GM23338 (cell line): ENCODE measurements around the gene ZBTB7C. TPM values are rescaled to one million over a fixed set of nuclear protein-coding genes. Genes with fewer than 3 reads are reported as not detected.

ENCODE experiments used
- ATAC-seq: fragments of 200-7000 bp; cut with Tn5 transposase; 3 replicates; pipeline ENCODE4 v1.9.1; 2020
- DNase-seq: peaks from one replicate; pipeline ENCODE4 v3.0.0-alpha.2; 2015; ENCODE audit warnings: low spot score
- H2AFZ ChIP-seq: fragments of 200-600 bp; sonication (generic); 2 replicates; pipeline ENCODE4 v1.8.0; 2016; ENCODE audit warnings: antibody characterized with exemption, mild to moderate bottlenecking, moderate library complexity
- H3F3A ChIP-seq: fragments of 200-600 bp; sonication (generic); replicated peaks from 2 replicates; pipeline ENCODE4 v1.8.0; 2017; ENCODE audit warnings: antibody characterized with exemption, mixed run types, low read depth
- H3K27ac ChIP-seq: fragments of 200-600 bp; sonication (generic); 2 replicates; pipeline ENCODE4 v1.6.1; 2016; ENCODE audit warnings: low read depth
- H3K27me3 ChIP-seq: fragments of 200-600 bp; sonication (generic); 2 replicates; pipeline ENCODE4 v1.8.0; 2016; ENCODE audit warnings: mild to moderate bottlenecking, mixed run types, moderate library complexity; ENCODE audit not compliant: insufficient read depth
- H3K36me3 ChIP-seq: fragments of 200-600 bp; sonication (generic); 2 replicates; pipeline ENCODE4 v1.8.0; 2016; ENCODE audit warnings: mild to moderate bottlenecking; ENCODE audit not compliant: insufficient read depth
- H3K4me1 ChIP-seq: fragments of 200-600 bp; sonication (generic); 2 replicates; pipeline ENCODE4 v1.8.0; 2016; ENCODE audit warnings: mild to moderate bottlenecking, moderate library complexity; ENCODE audit not compliant: insufficient read depth
- H3K4me2 ChIP-seq: fragments of 200-600 bp; sonication (generic); 2 replicates; pipeline ENCODE4 v1.7.1; 2017; ENCODE audit warnings: mixed run types
- H3K4me3 ChIP-seq: fragments of 200-600 bp; sonication (generic); 2 replicates; pipeline ENCODE4 v1.6.1; 2016; ENCODE audit warnings: mixed run types
- H3K79me2 ChIP-seq: fragments of 200-600 bp; sonication (generic); replicated peaks from 2 replicates; pipeline ENCODE4 v1.8.0; 2017; ENCODE audit warnings: mild to moderate bottlenecking; ENCODE audit not compliant: insufficient read depth
- H3K9me2 ChIP-seq: fragments of 200-600 bp; sonication (generic); 2 replicates; pipeline ENCODE4 v1.8.0; 2017; ENCODE audit not compliant: insufficient read depth
- H4K20me1 ChIP-seq: fragments of 200-600 bp; sonication (generic); replicated peaks from 2 replicates; pipeline ENCODE4 v1.8.0; 2017; ENCODE audit warnings: mild to moderate bottlenecking; ENCODE audit not compliant: insufficient read depth
- H3K27ac Mint-ChIP-seq: 2 replicates; pipeline ENCODE4 v1.8.0; 2020; ENCODE audit warnings: inconsistent platforms, mild to moderate bottlenecking, moderate library complexity, mixed read lengths
- H3K27me3 Mint-ChIP-seq: 3 replicates; pipeline ENCODE4 v1.8.0; 2022; ENCODE audit warnings: low read depth, mild to moderate bottlenecking, moderate library complexity, mixed read lengths, inconsistent platforms; ENCODE audit not compliant: insufficient read depth, poor library complexity
- H3K36me3 Mint-ChIP-seq: 3 replicates; pipeline ENCODE4 v1.8.0; 2021; ENCODE audit warnings: low read depth, mild to moderate bottlenecking, inconsistent platforms, moderate library complexity, mixed read lengths
- H3K4me1 Mint-ChIP-seq: 3 replicates; pipeline ENCODE4 v1.8.0; 2020; ENCODE audit warnings: mild to moderate bottlenecking, inconsistent platforms, mixed read lengths
- H3K4me3 Mint-ChIP-seq: 3 replicates; pipeline ENCODE4 v1.8.0; 2021; ENCODE audit warnings: moderate library complexity, mild to moderate bottlenecking, inconsistent platforms, mixed read lengths
- H3K9me3 Mint-ChIP-seq: 3 replicates; pipeline ENCODE4 v1.8.0; 2020; ENCODE audit warnings: moderate library complexity, mild to moderate bottlenecking, inconsistent platforms, mixed read lengths
- polyA plus RNA-seq: library from polyadenylated mRNA; unstranded; fragments of >200 nt; fragmentation: Nextera tagmentation; extraction: Ambion mirVana; gene quantifications from 2 replicates; pipeline ENCODE4 v1.2.1, GENCODE V29; 2016
- small RNA-seq: library from RNA; depleted of rRNA; stranded (forward); fragments of <200 nt; gene quantifications from one replicate; pipeline ENCODE3, GENCODE V24; 2014; ENCODE audit warnings: low replicate concordance
- total RNA-seq: library from RNA; depleted of rRNA; stranded (reverse); fragments of >200 nt; shearing (Covaris generic); gene quantifications from 2 replicates; pipeline ENCODE4 v1.2.3, GENCODE V29; 2014; rRNA removed
- TF ChIP-seq, protein P1 (sequence below), 2 experiments: fragments of 200-600 bp in 1 of 2; sonication (generic) in 1 of 2; conservative IDR thresholded peaks; 2 replicates each; pipeline versions ENCODE4 v1.5.1 to v1.6.1; 2016 to 2017; ENCODE audit warnings: antibody characterized with exemption in 2 of 2, low read depth in 2 of 2, mild to moderate bottlenecking in 2 of 2, moderate library complexity in 1 of 2

The ZBTB7C gene
- total and polyA plus RNA-seq, 2 experiments from 2014 or later: 0.03 to 0.14 TPM

DNA sequence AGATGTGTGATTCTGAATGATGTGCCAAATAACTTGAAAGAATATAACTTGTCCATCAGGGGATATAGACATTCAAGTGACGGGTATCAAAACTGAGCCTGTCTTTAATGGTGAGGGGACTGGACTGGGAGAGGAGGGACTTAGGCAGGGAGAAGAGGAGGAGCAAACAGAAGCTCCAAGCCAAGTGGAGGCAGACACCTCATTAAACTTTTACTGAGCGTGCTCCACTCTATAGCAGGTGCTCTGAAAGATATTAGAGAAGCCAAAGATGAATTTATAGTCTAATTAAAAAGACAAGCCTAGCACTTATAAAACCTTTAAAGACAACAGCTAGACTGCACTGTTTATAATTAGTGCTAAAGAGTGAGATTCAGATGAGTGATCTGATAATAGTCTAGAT is 431.0 kb downstream of the ZBTB7C start:
- H3F3A ChIP-seq: no peaks in the 10 kb centered on the region
- no peaks in the 10 kb centered on the region for H3K79me2 ChIP-seq
- no peaks in the 10 kb centered on the region for H3K27me3 ChIP-seq
- Mint-ChIP-seq H3K4me1 (peaks cover 49% of the 10 kb centered on the region), H3K27me3 (peaks cover 2% of the 10 kb centered on the region), H3K27ac (no peak overlapping the region), H3K4me3 (no peak overlapping the region), H3K36me3 (no peaks in the 10 kb centered on the region), H3K9me3 (peaks cover 9% of the 10 kb centered on the region; the same call in 2 of the 3 replicates)
- H3K4me1 ChIP-seq: peaks cover 28% of the 10 kb centered on the region
- H4K20me1 ChIP-seq: no peaks in the 10 kb centered on the region
- no peaks in the 10 kb centered on the region for H3K9me2 ChIP-seq
- H2AFZ ChIP-seq: no peak overlapping the region
- H3K4me2 ChIP-seq: no peak overlapping the region
- TF ChIP-seq, protein P1, sequence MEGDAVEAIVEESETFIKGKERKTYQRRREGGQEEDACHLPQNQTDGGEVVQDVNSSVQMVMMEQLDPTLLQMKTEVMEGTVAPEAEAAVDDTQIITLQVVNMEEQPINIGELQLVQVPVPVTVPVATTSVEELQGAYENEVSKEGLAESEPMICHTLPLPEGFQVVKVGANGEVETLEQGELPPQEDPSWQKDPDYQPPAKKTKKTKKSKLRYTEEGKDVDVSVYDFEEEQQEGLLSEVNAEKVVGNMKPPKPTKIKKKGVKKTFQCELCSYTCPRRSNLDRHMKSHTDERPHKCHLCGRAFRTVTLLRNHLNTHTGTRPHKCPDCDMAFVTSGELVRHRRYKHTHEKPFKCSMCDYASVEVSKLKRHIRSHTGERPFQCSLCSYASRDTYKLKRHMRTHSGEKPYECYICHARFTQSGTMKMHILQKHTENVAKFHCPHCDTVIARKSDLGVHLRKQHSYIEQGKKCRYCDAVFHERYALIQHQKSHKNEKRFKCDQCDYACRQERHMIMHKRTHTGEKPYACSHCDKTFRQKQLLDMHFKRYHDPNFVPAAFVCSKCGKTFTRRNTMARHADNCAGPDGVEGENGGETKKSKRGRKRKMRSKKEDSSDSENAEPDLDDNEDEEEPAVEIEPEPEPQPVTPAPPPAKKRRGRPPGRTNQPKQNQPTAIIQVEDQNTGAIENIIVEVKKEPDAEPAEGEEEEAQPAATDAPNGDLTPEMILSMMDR (conservative IDR thresholded peaks at IDR 0.05; ENCODE audit: low read depth in 2 of 2): no peak
- H3K36me3 ChIP-seq: no peaks in the 10 kb centered on the region
- no peak overlapping the region for H3K4me3 ChIP-seq
- no peak for DNase-seq
- H3K27ac ChIP-seq: no peak overlapping the region
- ATAC-seq: no peak

Small RNA genes within 50 kb of the gene (small RNA-seq; reads per million reads assigned to genes)
- gene RNU6-708P: 0.10 reads per million

Other genes starting within 250 kb of the ZBTB7C start
- gene CTIF, start 129.6 kb upstream of the ZBTB7C start, total RNA-seq: 9.6 and 14.4 TPM in 2 replicates
- gene CTIF, start 129.6 kb upstream of the ZBTB7C start, polyA plus RNA-seq: 6.3 and 8.6 TPM in 2 replicates